Jurkat, Clone E6-1 (cell line): Measurements from ENCODE around the gene ENDOD1.
A peak's percentile ranks its signal among the peaks of the same experiment; 100 is the strongest.
"Not testable (repeated sequence)": the region's sequence is repeated elsewhere in the genome, so short reads cannot be mapped to it uniquely, and the experiment has no call there.

Source experiments
- DNase-seq: peaks from one replicate; pipeline ENCODE4 v3.0.0-alpha.2; 2011; ENCODE audit warnings: low read depth, low spot score
- H3K4me3 ChIP-seq: 2 replicates; pipeline ENCODE4 v1.5.1; 2011; ENCODE audit warnings: mild to moderate bottlenecking, low read length, control low read depth, moderate library complexity

The ENDOD1 gene

GRCh38 chr11:95100191-95100648 lies 10.6 kb downstream of the ENDOD1 start:
- no peak for DNase-seq
- H3K4me3 ChIP-seq, result no peak overlapping the region

- H3K4me3 ChIP-seq, result no peak overlapping the region
- DNase-seq, result no peak
Measured at GRCh38 chr11:95100856-95101507, 11.3 kb downstream of the ENDOD1 start.

- DNase-seq, result no peak
- H3K4me3 ChIP-seq, result no peak overlapping the region
Measured at GRCh38 chr11:95101935-95102334, 12.3 kb downstream of the ENDOD1 start.

- no peak for DNase-seq
- H3K4me3 ChIP-seq, result no peak overlapping the region
Measured at GRCh38 chr11:95102733-95103132, 13.1 kb downstream of the ENDOD1 start.

GRCh38 chr11:95103701-95104100 lies 14.1 kb downstream of the ENDOD1 start:
- DNase-seq, result no peak
- no peak overlapping the region for H3K4me3 ChIP-seq

- DNase-seq, result no peak
- H3K4me3 ChIP-seq, result no peak overlapping the region
Measured at GRCh38 chr11:95104121-95104830, 14.6 kb downstream of the ENDOD1 start.

- no peak for DNase-seq
- no peak overlapping the region for H3K4me3 ChIP-seq
Measured at GRCh38 chr11:95104856-95105255, 15.2 kb downstream of the ENDOD1 start.

- no peak for DNase-seq
- H3K4me3 ChIP-seq, result no peak overlapping the region
Measured at GRCh38 chr11:95108159-95108611, 18.5 kb downstream of the ENDOD1 start.

GRCh38 chr11:95108671-95109551 lies 19.3 kb downstream of the ENDOD1 start:
- no peak overlapping the region for H3K4me3 ChIP-seq
- DNase-seq, result no peak

GRCh38 chr11:95111471-95111870 lies 21.8 kb downstream of the ENDOD1 start:
- H3K4me3 ChIP-seq, DNase-seq: not testable (repeated sequence)

- no peak overlapping the region for H3K4me3 ChIP-seq
- no peak for DNase-seq
Measured at GRCh38 chr11:95111923-95112540, 22.4 kb downstream of the ENDOD1 start.

GRCh38 chr11:95115597-95115996 lies 26.0 kb downstream of the ENDOD1 start:
- H3K4me3 ChIP-seq, result no peak overlapping the region
- DNase-seq, result no peak

- no peak overlapping the region for H3K4me3 ChIP-seq
- no peak for DNase-seq
Measured at GRCh38 chr11:95119361-95120060, 29.9 kb downstream of the ENDOD1 start.

GRCh38 chr11:95121698-95122097 lies 32.1 kb downstream of the ENDOD1 start:
- no peak overlapping the region for H3K4me3 ChIP-seq
- DNase-seq, result no peak

GRCh38 chr11:95123556-95123955 lies 33.9 kb downstream of the ENDOD1 start:
- DNase-seq, result no peak
- no peak overlapping the region for H3K4me3 ChIP-seq

- no peak overlapping the region for H3K4me3 ChIP-seq
- DNase-seq, result peak; percentile 32
Measured at GRCh38 chr11:95128602-95129001, 39.0 kb downstream of the ENDOD1 start.

- H3K4me3 ChIP-seq, result no peak overlapping the region
- DNase-seq, result no peak
Measured at GRCh38 chr11:95132956-95133355, 43.3 kb downstream of the ENDOD1 start.

- no peak overlapping the region for H3K4me3 ChIP-seq
- no peak for DNase-seq
Measured at GRCh38 chr11:95134491-95134890, 44.8 kb downstream of the ENDOD1 start.

GRCh38 chr11:95135155-95135554 lies 45.5 kb downstream of the ENDOD1 start:
- DNase-seq, result no peak
- H3K4me3 ChIP-seq, result no peak overlapping the region
